Testis (tissue), 3 donors: ENCODE measurements around the gene ABCC8. TPM values are rescaled to one million over a fixed set of nuclear protein-coding genes. Genes with fewer than 3 reads are reported as not detected.

Experiments
- DNase-seq: peaks from one replicate; pipeline ENCODE4 v3.0.0-alpha.2; 2019
- H3K27ac ChIP-seq, 2 donors: fragments of 200-600 bp; sonication (generic); one replicate each; pipeline ENCODE4 v1.5.1; 2019
- H3K27me3 ChIP-seq: fragments of 200-600 bp; sonication (generic); one replicate; pipeline ENCODE4 v1.5.1; 2019
- H3K36me3 ChIP-seq: fragments of 200-600 bp; sonication (generic); one replicate; pipeline ENCODE4 v1.5.1; 2017; ENCODE audit warnings: low read depth; ENCODE audit errors: missing control alignments
- H3K4me1 ChIP-seq: fragments of 200-600 bp; sonication (generic); one replicate; pipeline ENCODE4 v1.5.1; 2019
- H3K4me3 ChIP-seq, 2 donors: fragments of 200-600 bp; sonication (generic); one replicate each; pipeline ENCODE4 v1.5.1; 2017 to 2019
- H3K9me3 ChIP-seq: fragments of 200-600 bp; sonication (generic); one replicate; pipeline ENCODE4 v1.5.1; 2017
- POLR2A ChIP-seq: fragments of 450-650 bp; IDR thresholded peaks from one replicate; pipeline ENCODE4 v1.6.1; 2017; ENCODE audit warnings: antibody characterized with exemption, mild to moderate bottlenecking, moderate library complexity
- WGBS, 2 donors: methylation state at CpG; one replicate each; pipeline ENCODE4 v1.1.5; 2018; 5-methylcytosine and 5-hydroxymethylcytosine counted together
- intact Hi-C: fragments of 100-400 bp; cut with DNase I; formaldehyde crosslinking; loops from one replicate; pipeline ENCODE4 v1.15.1; 2023; ENCODE audit warnings: low total_unique reads
- polyA plus RNA-seq: library from polyadenylated mRNA; stranded (reverse); fragments of 350-450 nt; fragmentation: Illumina TruSeq; extraction: RNeasy Lipid Tissue Mini Kit (QIAGEN cat#74804); gene quantifications from one replicate; pipeline ENCODE4 v1.2.3, GENCODE V29; 2014; ENCODE audit warnings: low read depth, low replicate concordance; ENCODE audit not compliant: insufficient read depth
- total RNA-seq, 2 donors: library from RNA; depleted of rRNA; stranded (reverse); fragments of >200 nt; gene quantifications; one replicate each; pipeline ENCODE4 v1.2.3, GENCODE V29; 2016
- TF ChIP-seq, protein P1 (sequence below), 3 experiments: fragments of 450-650 bp in 2 of 3; fragments of 200-600 bp in 1 of 3; sonication (generic) in 1 of 3; IDR thresholded peaks; one replicate each; pipeline ENCODE4 v1.5.1; 2016 to 2019; ENCODE audit warnings: antibody characterized with exemption in 3 of 3, mild to moderate bottlenecking in 2 of 3, moderate library complexity in 1 of 3

The ABCC8 gene
- total and polyA plus RNA-seq, 3 donors from 2014 or later: 1.5 to 2.2 (median 2.0) TPM

DNA sequence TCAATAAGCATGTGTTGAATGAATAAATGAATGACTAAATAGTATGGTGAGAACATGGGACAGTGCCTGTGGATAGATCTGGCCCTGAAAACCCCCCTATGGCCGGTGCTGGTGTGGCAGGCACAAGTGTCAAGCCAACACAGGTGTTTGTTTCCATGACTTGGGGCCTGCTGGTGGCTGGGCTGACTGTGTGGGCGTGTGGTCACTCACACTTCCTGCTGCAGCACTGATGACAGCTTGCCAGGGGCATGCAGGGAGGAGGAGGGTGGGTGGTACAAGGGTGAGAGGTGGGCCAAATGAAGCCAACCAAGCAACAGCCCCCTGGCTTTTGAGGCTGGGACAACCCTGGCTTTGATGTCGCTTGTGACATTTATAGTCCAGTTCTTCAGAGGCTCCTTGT, 30.3 kb upstream of the ABCC8 start:
- no peak for TF ChIP-seq POLR2A
- TF ChIP-seq, protein P1, sequence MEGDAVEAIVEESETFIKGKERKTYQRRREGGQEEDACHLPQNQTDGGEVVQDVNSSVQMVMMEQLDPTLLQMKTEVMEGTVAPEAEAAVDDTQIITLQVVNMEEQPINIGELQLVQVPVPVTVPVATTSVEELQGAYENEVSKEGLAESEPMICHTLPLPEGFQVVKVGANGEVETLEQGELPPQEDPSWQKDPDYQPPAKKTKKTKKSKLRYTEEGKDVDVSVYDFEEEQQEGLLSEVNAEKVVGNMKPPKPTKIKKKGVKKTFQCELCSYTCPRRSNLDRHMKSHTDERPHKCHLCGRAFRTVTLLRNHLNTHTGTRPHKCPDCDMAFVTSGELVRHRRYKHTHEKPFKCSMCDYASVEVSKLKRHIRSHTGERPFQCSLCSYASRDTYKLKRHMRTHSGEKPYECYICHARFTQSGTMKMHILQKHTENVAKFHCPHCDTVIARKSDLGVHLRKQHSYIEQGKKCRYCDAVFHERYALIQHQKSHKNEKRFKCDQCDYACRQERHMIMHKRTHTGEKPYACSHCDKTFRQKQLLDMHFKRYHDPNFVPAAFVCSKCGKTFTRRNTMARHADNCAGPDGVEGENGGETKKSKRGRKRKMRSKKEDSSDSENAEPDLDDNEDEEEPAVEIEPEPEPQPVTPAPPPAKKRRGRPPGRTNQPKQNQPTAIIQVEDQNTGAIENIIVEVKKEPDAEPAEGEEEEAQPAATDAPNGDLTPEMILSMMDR (IDR thresholded peaks at IDR 0.05): no peak
- H3K4me1 ChIP-seq: no peaks in the 10 kb centered on the region
- no peak overlapping the region for H3K27ac ChIP-seq
- H3K36me3 ChIP-seq: no peaks in the 10 kb centered on the region
- H3K9me3 ChIP-seq: no peaks in the 10 kb centered on the region
- intact Hi-C loops: no loop called here
- no peaks in the 10 kb centered on the region for H3K27me3 ChIP-seq
- DNase-seq: no peak
- 81 to 86% methylated on average over 3 of the region's 3 CpGs for WGBS, 2 donors
- no peak overlapping the region for H3K4me3 ChIP-seq

DNA sequence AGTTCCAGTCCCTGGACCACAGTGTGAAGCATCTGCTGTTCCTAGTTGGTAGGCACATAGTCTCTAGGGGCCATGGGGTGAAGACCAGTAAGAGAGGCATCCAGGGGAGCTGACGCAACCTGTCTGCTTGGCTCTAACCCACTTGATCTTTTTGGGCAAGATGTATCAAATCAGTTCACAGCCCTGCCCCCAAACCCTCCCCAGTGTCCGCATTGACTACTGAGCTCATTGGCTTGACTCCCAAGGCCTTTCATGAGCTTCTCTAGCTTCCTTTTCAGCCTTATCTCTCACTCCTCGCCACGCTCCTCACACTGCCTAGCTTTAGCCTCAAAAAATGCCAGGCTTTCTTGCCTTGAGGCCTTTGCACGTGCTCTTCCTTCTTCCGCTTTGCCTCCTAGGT, 29.7 kb upstream of the ABCC8 start:
- no peaks in the 10 kb centered on the region for H3K9me3 ChIP-seq
- H3K27ac ChIP-seq: no peak overlapping the region
- TF ChIP-seq, protein P1 (IDR thresholded peaks at IDR 0.05): no peak
- no peak for TF ChIP-seq POLR2A
- WGBS, 2 donors: 73 to 76% methylated on average over 6 of the region's 6 CpGs
- no peaks in the 10 kb centered on the region for H3K27me3 ChIP-seq
- intact Hi-C loops: no loop called here
- peak; percentile 90 for DNase-seq
- H3K36me3 ChIP-seq: no peaks in the 10 kb centered on the region
- H3K4me3 ChIP-seq: no peak overlapping the region
- no peaks in the 10 kb centered on the region for H3K4me1 ChIP-seq

- no peaks in the 10 kb centered on the region for H3K9me3 ChIP-seq
- H3K27ac ChIP-seq: no peak overlapping the region
- DNase-seq: no peak
- no peaks in the 10 kb centered on the region for H3K4me1 ChIP-seq
- intact Hi-C loops: no loop called here
- no peak overlapping the region for H3K4me3 ChIP-seq
- no peaks in the 10 kb centered on the region for H3K27me3 ChIP-seq
- WGBS, 2 donors: 85 to 96% methylated on average over 4 of the region's 4 CpGs
- TF ChIP-seq, protein P1 (IDR thresholded peaks at IDR 0.05): no peak
- no peak for TF ChIP-seq POLR2A
- H3K36me3 ChIP-seq: no peaks in the 10 kb centered on the region
Measured at GRCh38 chr11:17505146-17505545, 28.5 kb upstream of the ABCC8 start.

GRCh38 chr11:17504330-17505107, 27.9 kb upstream of the ABCC8 start:
- no peak for TF ChIP-seq POLR2A
- TF ChIP-seq, protein P1 (IDR thresholded peaks at IDR 0.05): peak; percentile 54 to 79 (median 76)
- no peaks in the 10 kb centered on the region for H3K36me3 ChIP-seq
- no peaks in the 10 kb centered on the region for H3K27me3 ChIP-seq
- H3K4me3 ChIP-seq: no peak overlapping the region
- WGBS, 2 donors: 52 to 96% methylated on average over 5 to 9 of the region's 9 CpGs
- no peak overlapping the region for H3K27ac ChIP-seq
- no peaks in the 10 kb centered on the region for H3K4me1 ChIP-seq
- intact Hi-C loops: loop anchor here (5.0 kb wide), 1 partner anchor 117 kb away; the partner anchor contains the start of gene KCNJ11
- H3K9me3 ChIP-seq: no peaks in the 10 kb centered on the region
- DNase-seq: peak; percentile 87

- WGBS, 2 donors: 87 to 100% methylated on average over 2 to 4 of the region's 4 CpGs
- no peaks in the 10 kb centered on the region for H3K4me1 ChIP-seq
- intact Hi-C loops: loop anchor here (5.0 kb wide), 1 partner anchor 115 kb away; the partner anchor contains the start of gene KCNJ11
- H3K27me3 ChIP-seq: no peaks in the 10 kb centered on the region
- H3K4me3 ChIP-seq: no peak overlapping the region
- DNase-seq: no peak
- no peaks in the 10 kb centered on the region for H3K9me3 ChIP-seq
- no peaks in the 10 kb centered on the region for H3K36me3 ChIP-seq
- TF ChIP-seq, protein P1 (IDR thresholded peaks at IDR 0.05): no peak
- TF ChIP-seq POLR2A: no peak
- H3K27ac ChIP-seq: no peak overlapping the region
Measured at GRCh38 chr11:17502630-17503029, 26.0 kb upstream of the ABCC8 start.
